GM18519 (cell line): ENCODE measurements around the gene GHR.

ENCODE experiments used
- ATAC-seq: cut with Tn5 transposase; IDR thresholded peaks from one replicate; pipeline ENCODE4 v1.9.1; 2021; ENCODE audit warnings: mild to moderate bottlenecking, moderate library complexity; ENCODE audit not compliant: unreplicated experiment, low FRiP score

The GHR gene

GRCh38 chr5:42756606-42757601 is 333.7 kb downstream of the GHR start, which contains the start of gene CCDC152:
CCDC152 (plus strand) TSS chr5:42756818; CDS start chr5:42759122, 2,304 bp downstream.
- peak; percentile 95 for ATAC-seq

DNA sequence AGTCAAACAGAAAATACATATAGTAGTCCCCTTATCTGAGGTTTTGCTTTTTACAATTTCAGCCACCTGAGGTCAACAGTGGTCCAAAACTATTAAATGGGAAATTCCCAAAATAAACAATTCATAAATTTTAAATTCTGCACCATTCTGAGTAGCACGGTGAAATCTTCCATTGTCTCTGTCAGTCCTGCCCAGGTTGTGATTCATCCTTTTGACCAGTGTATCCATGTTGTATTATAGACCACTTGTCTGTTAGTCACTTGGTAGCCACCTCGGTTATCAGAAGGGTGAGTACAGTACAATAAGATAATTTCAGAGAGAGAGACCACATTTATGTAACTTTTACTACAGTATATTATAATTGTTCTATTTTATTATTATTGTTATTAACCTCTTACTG is 336.2 kb downstream of the GHR start:
- no peak for ATAC-seq

GRCh38 chr5:42760426-42760825 is 337.2 kb downstream of the GHR start:
- ATAC-seq: no peak

- no peak for ATAC-seq
Measured at GRCh38 chr5:42761791-42762190, 338.6 kb downstream of the GHR start.

DNA sequence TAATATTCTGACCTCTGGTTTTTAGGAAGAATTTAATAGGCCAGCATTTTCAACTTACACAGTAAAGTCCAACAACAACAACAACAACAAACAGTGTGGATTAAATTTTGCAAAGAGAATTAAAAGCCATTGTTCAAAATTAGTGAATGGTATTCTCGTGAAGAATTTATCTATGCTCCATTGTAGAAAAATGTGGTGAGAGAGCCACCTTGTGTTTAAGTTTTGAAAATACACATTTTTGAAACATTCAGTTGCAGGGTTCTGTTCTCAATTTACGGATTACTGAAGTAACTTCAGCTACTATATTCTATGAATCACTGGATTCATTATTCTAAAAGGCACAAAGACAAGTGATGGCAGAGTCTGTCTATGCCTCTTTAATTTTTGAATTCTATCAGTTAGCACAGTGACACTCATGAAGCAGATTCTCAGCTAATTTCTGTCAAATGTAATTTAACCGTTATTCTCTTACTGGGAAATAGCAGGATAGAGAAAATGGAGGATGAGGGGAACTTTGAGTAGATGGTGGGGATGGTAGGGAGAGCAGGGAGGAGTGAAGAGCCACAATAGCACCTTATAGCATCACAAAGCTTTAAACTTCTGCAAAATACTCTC is 344.4 kb downstream of the GHR start:
- no peak for ATAC-seq

- no peak for ATAC-seq
Measured at GRCh38 chr5:42768106-42768504, 344.9 kb downstream of the GHR start.

- no peak for ATAC-seq
Measured at GRCh38 chr5:42770003-42770402, 346.8 kb downstream of the GHR start.
